Mucosa of descending colon (tissue), 3 donors: Measurements from ENCODE around the gene ADAM17. TPM values are rescaled to one million over a fixed set of nuclear protein-coding genes. Genes with fewer than 3 reads are reported as not detected.

ENCODE experiments used
- ATAC-seq: fragments of 200-7000 bp; cut with Tn5 transposase; one replicate; pipeline ENCODE4 v1.9.1; 2020; ENCODE audit warnings: mild to moderate bottlenecking, moderate library complexity
- DNase-seq, 3 donors: peaks; one replicate each; pipeline ENCODE4 v3.0.0-alpha.2; 2020
- H3K36me3 ChIP-seq: fragments of 200-600 bp; one replicate; pipeline ENCODE4 v1.8.0; 2021; ENCODE audit warnings: low read depth, mild to moderate bottlenecking
- H3K4me1 ChIP-seq: fragments of 200-600 bp; one replicate; pipeline ENCODE4 v1.8.0; 2021; ENCODE audit warnings: low read depth, mild to moderate bottlenecking
- H3K4me3 ChIP-seq: fragments of 200-600 bp; one replicate; pipeline ENCODE4 v1.8.0; 2021; ENCODE audit warnings: mild to moderate bottlenecking
- H3K9me3 ChIP-seq: fragments of 200-600 bp; one replicate; pipeline ENCODE4 v1.8.0; 2021; ENCODE audit warnings: mild to moderate bottlenecking
- CTCF ChIP-seq: fragments of 200-600 bp; IDR thresholded peaks from one replicate; pipeline ENCODE4 v1.8.0; 2022; ENCODE audit warnings: antibody characterized with exemption, mild to moderate bottlenecking
- intact Hi-C, 2 donors: fragments of 100-400 bp; cut with DNase I in 1 of 2; cut with micrococcal nuclease in 1 of 2; formaldehyde crosslinking; loops; one replicate each; pipeline versions ENCODE4 v1.11.0 to v1.11.1; 2022; cut with DNase I, micrococcal nuclease
- total RNA-seq, 3 donors: library from RNA; stranded (reverse); fragmentation: NEBNext Ultra II Directional in 2 of 3; extraction: Animal tissue kit (Norgen Biotek cat#: 25700) in 2 of 3; gene quantifications; one replicate each; pipeline versions ENCODE4 v1.2.1 to v1.2.4, GENCODE V29; 2021 to 2023
- donor health status: DM: no; HTN: no; CAD: no; lungs with moderate emphysema.
- donor health status: DM: no; HTN: no; CAD: no.
- donor health status: DM: no; HTN: yes; CAD: no.

The ADAM17 gene
- total RNA-seq, 3 donors from 2014 or later = 20.9 to 22.8 (median 21.0) TPM

- ATAC-seq (no peak), DNase-seq (no peak)
- Histone ChIP-seq H3K4me1 (no peaks in the 10 kb centered on the region), H3K9me3 (no peaks in the 10 kb centered on the region), H3K4me3 (no peak overlapping the region), H3K36me3 (no peaks in the 10 kb centered on the region)
- intact Hi-C loops = no loop called here
- no peak for TF ChIP-seq CTCF
Observed at GRCh38 chr2:9467687-9468086, 87.9 kb downstream of the ADAM17 start.

GRCh38 chr2:9466147-9466683 is 89.4 kb downstream of the ADAM17 start:
- Histone ChIP-seq H3K9me3 (no peaks in the 10 kb centered on the region), H3K4me1 (no peaks in the 10 kb centered on the region), H3K4me3 (no peak overlapping the region), H3K36me3 (no peaks in the 10 kb centered on the region)
- DNase-seq (no peak), ATAC-seq (no peak)
- no peak for TF ChIP-seq CTCF
- intact Hi-C loops = no loop called here

- no peak for ATAC-seq
- H3K9me3 ChIP-seq = no peaks in the 10 kb centered on the region
- intact Hi-C loops = no loop called here
- no peak for DNase-seq
- no peak for TF ChIP-seq CTCF
- H3K4me1 ChIP-seq = no peaks in the 10 kb centered on the region
- no peak overlapping the region for H3K4me3 ChIP-seq
- no peaks in the 10 kb centered on the region for H3K36me3 ChIP-seq
Observed at GRCh38 chr2:9465170-9465569, 90.5 kb downstream of the ADAM17 start.

GRCh38 chr2:9463698-9464034 is 92.0 kb downstream of the ADAM17 start:
- Histone ChIP-seq H3K4me3 (no peak overlapping the region), H3K9me3 (no peaks in the 10 kb centered on the region), H3K36me3 (no peaks in the 10 kb centered on the region), H3K4me1 (no peaks in the 10 kb centered on the region)
- no peak for TF ChIP-seq CTCF
- DNase-seq = no peak
- no peak for ATAC-seq
- intact Hi-C loops = no loop called here

GRCh38 chr2:9462886-9463697 is 92.5 kb downstream of the ADAM17 start:
- H3K36me3 ChIP-seq = no peaks in the 10 kb centered on the region

More at GRCh38 chr2:9462886-9463697, 92.5 kb downstream of the ADAM17 start:
- intact Hi-C loops = no loop called here
- no peak for DNase-seq
- Histone ChIP-seq H3K9me3 (no peaks in the 10 kb centered on the region), H3K4me1 (no peaks in the 10 kb centered on the region), H3K4me3 (no peak overlapping the region)
- TF ChIP-seq CTCF = no peak
- ATAC-seq = no peak
